ENCODE results near the gene SNF8.

DNA sequence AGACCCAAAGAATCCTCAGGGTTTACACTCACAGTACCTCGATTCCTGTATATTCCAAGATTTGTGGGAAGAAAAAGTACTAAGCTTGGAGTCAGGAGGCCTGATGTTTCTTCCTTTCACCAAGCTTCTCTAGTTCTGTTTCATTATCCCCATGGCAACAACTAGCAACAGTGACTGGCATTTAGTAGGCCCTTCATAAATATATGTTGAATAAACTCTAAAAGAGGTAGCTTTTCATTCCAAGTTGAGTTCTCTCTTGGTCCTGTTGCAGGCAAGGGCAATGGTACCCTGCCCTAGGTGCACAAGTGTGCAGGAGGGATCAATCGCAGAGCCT lies 37.0 kb downstream of the SNF8 start:
- TF ChIP-seq, protein P1, sequence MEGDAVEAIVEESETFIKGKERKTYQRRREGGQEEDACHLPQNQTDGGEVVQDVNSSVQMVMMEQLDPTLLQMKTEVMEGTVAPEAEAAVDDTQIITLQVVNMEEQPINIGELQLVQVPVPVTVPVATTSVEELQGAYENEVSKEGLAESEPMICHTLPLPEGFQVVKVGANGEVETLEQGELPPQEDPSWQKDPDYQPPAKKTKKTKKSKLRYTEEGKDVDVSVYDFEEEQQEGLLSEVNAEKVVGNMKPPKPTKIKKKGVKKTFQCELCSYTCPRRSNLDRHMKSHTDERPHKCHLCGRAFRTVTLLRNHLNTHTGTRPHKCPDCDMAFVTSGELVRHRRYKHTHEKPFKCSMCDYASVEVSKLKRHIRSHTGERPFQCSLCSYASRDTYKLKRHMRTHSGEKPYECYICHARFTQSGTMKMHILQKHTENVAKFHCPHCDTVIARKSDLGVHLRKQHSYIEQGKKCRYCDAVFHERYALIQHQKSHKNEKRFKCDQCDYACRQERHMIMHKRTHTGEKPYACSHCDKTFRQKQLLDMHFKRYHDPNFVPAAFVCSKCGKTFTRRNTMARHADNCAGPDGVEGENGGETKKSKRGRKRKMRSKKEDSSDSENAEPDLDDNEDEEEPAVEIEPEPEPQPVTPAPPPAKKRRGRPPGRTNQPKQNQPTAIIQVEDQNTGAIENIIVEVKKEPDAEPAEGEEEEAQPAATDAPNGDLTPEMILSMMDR (IDR thresholded peaks at IDR 0.05): no peak
- no peak for TF ChIP-seq POLR2A (IDR thresholded peaks at IDR 0.05)

Measured in Peyer's patch (tissue), 4 donors.